CD4-positive, alpha-beta T cell treated with Interferon alpha-2 for 1 hour (primary cell): ENCODE data around the gene SERF2.
"Not testable (repeated sequence)": the region's sequence is repeated elsewhere in the genome, so short reads cannot be mapped to it uniquely, and the experiment has no call there.

Source experiments
- DNase-seq, 2 donors: peaks; one replicate each; pipeline ENCODE4 v3.0.0-alpha.2; 2020 to 2022

The SERF2 gene

GRCh38 chr15:43830691-43831275 is 38.7 kb downstream of the SERF2 start:
- not testable (repeated sequence) for DNase-seq

GRCh38 chr15:43831519-43832052 is 39.5 kb downstream of the SERF2 start:
- DNase-seq = not testable (repeated sequence)

- not testable (repeated sequence) for DNase-seq
Observed at GRCh38 chr15:43832485-43832884, 40.4 kb downstream of the SERF2 start.

- DNase-seq = no peak
Observed at GRCh38 chr15:43845421-43845820, 53.3 kb downstream of the SERF2 start.
